ENCODE results near the gene LRP1. TPM values are rescaled to one million over a fixed set of nuclear protein-coding genes. Genes with fewer than 3 reads are reported as not detected.

Gene LRP1
- total RNA-seq, 1 donor from 2014 or later = 369 TPM

GRCh38 chr12:57224973-57225679, 96.8 kb downstream of the LRP1 start:
- Mint-ChIP-seq H3K36me3 (ENCODE audit: low read depth, unreplicated experiment) (peaks cover 4% of the 10 kb centered on the region), H3K4me3 (ENCODE audit: unreplicated experiment) (no peak overlapping the region), H3K9me3 (ENCODE audit: unreplicated experiment) (peaks cover 4% of the 10 kb centered on the region), H3K4me1 (ENCODE audit: low read depth, unreplicated experiment) (peaks cover 21% of the 10 kb centered on the region), H3K27ac (ENCODE audit: unreplicated experiment) (no peak overlapping the region), H3K27me3 (ENCODE audit: low read depth, unreplicated experiment) (peaks cover 59% of the 10 kb centered on the region)
- peaks cover 7% of the 10 kb centered on the region for H3K79me2 ChIP-seq (ENCODE audit: insufficient read depth, low read length)
- H2AFZ ChIP-seq (ENCODE audit: low read depth, low read length) = no peak overlapping the region
- H3K9me3 ChIP-seq (ENCODE audit: insufficient read depth, low read depth, low read length) = no peaks in the 10 kb centered on the region
- no peak overlapping the region for H3K4me3 ChIP-seq (ENCODE audit: insufficient read depth, low read depth, low read length)
- TF ChIP-seq CTCF (IDR thresholded peaks at IDR 0.05; ENCODE audit: insufficient read depth, low read depth, low read length) (peak; percentile 23), EZH2 (IDR thresholded peaks at IDR 0.05; ENCODE audit: insufficient read depth, low read length) (peak; percentile 36)
- H3K4me2 ChIP-seq (ENCODE audit: low read length) = peak overlapping the region; percentile 19
- peaks cover 14% of the 10 kb centered on the region for H4K20me1 ChIP-seq (ENCODE audit: insufficient read depth, low read length)
- no peak for DNase-seq (ENCODE audit: low read depth)
- H3K9ac ChIP-seq (ENCODE audit: low read length) = no peak overlapping the region
- peaks cover 14% of the 10 kb centered on the region for H3K4me1 ChIP-seq (ENCODE audit: insufficient read depth, low read length)
- FAIRE-seq = no peak
- H3K36me3 ChIP-seq (ENCODE audit: insufficient read depth, low read length) = no peaks in the 10 kb centered on the region
- no peak overlapping the region for H3K27ac ChIP-seq (ENCODE audit: low read depth, low read length)
- H3K27me3 ChIP-seq (ENCODE audit: insufficient read depth, low read length) = peaks cover 48% of the 10 kb centered on the region

DNA sequence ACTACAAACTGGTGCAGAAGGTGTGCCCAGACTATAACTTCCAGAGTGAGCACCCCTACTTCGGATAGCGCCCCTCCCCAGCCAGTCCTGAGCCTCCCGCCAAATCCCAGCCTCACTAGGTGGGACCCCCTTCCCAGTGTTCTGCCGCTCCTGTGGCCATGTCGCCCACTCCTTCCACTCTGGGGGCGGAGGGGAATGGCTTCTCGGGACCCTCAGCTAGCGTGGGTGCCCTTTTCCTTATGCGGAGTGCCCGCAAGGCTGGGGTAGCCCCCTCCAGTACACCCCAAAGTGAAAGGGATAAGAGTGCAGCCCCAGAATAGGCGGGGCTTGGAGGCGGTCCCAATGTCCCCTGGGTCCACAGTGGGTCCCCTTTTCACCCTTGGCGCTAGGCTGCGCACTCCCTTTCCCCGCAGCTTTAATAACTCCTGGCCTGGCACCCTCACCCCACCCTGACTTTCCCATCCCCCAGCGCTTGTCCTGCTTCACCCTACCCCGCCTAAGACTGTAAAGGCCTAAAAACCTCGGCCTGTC, 97.5 kb downstream of the LRP1 start:
- Mint-ChIP-seq H3K4me3 (ENCODE audit: unreplicated experiment) (no peak overlapping the region), H3K4me1 (ENCODE audit: low read depth, unreplicated experiment) (peaks cover 26% of the 10 kb centered on the region), H3K27me3 (ENCODE audit: low read depth, unreplicated experiment) (peaks cover 55% of the 10 kb centered on the region), H3K36me3 (ENCODE audit: low read depth, unreplicated experiment) (peaks cover 9% of the 10 kb centered on the region), H3K27ac (ENCODE audit: unreplicated experiment) (no peak overlapping the region), H3K9me3 (ENCODE audit: unreplicated experiment) (peaks cover 4% of the 10 kb centered on the region)
- TF ChIP-seq EZH2 (IDR thresholded peaks at IDR 0.05; ENCODE audit: insufficient read depth, low read length) (no peak), CTCF (IDR thresholded peaks at IDR 0.05; ENCODE audit: insufficient read depth, low read depth, low read length) (no peak)
- Histone ChIP-seq H4K20me1 (ENCODE audit: insufficient read depth, low read length) (peaks cover 17% of the 10 kb centered on the region), H3K27ac (ENCODE audit: low read depth, low read length) (no peak overlapping the region), H3K9me3 (ENCODE audit: insufficient read depth, low read depth, low read length) (no peaks in the 10 kb centered on the region), H3K4me3 (ENCODE audit: insufficient read depth, low read depth, low read length) (no peak overlapping the region), H2AFZ (ENCODE audit: low read depth, low read length) (no peak overlapping the region), H3K4me2 (ENCODE audit: low read length) (no peak overlapping the region), H3K4me1 (ENCODE audit: insufficient read depth, low read length) (peaks cover 20% of the 10 kb centered on the region), H3K36me3 (ENCODE audit: insufficient read depth, low read length) (no peaks in the 10 kb centered on the region), H3K9ac (ENCODE audit: low read length) (no peak overlapping the region), H3K79me2 (ENCODE audit: insufficient read depth, low read length) (peaks cover 13% of the 10 kb centered on the region), H3K27me3 (ENCODE audit: insufficient read depth, low read length) (peaks cover 43% of the 10 kb centered on the region)
- FAIRE-seq (no peak), DNase-seq (ENCODE audit: low read depth) (no peak)

All from astrocyte (in vitro differentiated cells and primary cell).